Bronchial epithelial cell (primary cell): ENCODE data around the gene CTDSPL. TPM values are rescaled to one million over a fixed set of nuclear protein-coding genes. Genes with fewer than 3 reads are reported as not detected.

Experiments used
- DNase-seq: peaks from one replicate; pipeline ENCODE4 v3.0.0-alpha.2; 2010; ENCODE audit warnings: low read depth
- FAIRE-seq: peaks from 2 replicates; lab custom pipeline; 2011; peaks lifted over from hg19 to GRCh38; lab: Jason Lieb, UNC
- H3K27me3 ChIP-seq: 2 replicates; pipeline ENCODE4 v1.5.1; 2011; ENCODE audit warnings: low read length; ENCODE audit not compliant: control insufficient read depth, insufficient read depth
- H3K36me3 ChIP-seq: 2 replicates; pipeline ENCODE4 v1.5.1; 2011; ENCODE audit warnings: low read length; ENCODE audit not compliant: control insufficient read depth, insufficient read depth
- H3K4me3 ChIP-seq: 2 replicates; pipeline ENCODE4 v1.5.1; 2011; ENCODE audit warnings: mild to moderate bottlenecking, low read depth, low read length, control low read depth
- total RNA-seq: library from RNA; depleted of rRNA; stranded (reverse); fragments of >200 nt; gene quantifications from 2 replicates; pipeline ENCODE4 v1.2.1, GENCODE V29; 2014
- TF ChIP-seq, protein P1 (sequence below): IDR thresholded peaks from 2 replicates; pipeline ENCODE4 v1.5.1; 2011; ENCODE audit warnings: mild to moderate bottlenecking, moderate library complexity, low read length, control low read depth, inconsistent platforms; ENCODE audit not compliant: insufficient read depth, severe bottlenecking

Gene CTDSPL
- total RNA-seq, 1 donor from 2014 or later, result 80.6 TPM

GRCh38 chr3:37935756-37936666 is 74.3 kb downstream of the CTDSPL start:
- DNase-seq (peak; percentile 61), FAIRE-seq (peak; percentile 23)
- Histone ChIP-seq H3K36me3 (no peaks in the 10 kb centered on the region), H3K27me3 (no peaks in the 10 kb centered on the region), H3K4me3 (no peak overlapping the region)
- TF ChIP-seq, protein P1, sequence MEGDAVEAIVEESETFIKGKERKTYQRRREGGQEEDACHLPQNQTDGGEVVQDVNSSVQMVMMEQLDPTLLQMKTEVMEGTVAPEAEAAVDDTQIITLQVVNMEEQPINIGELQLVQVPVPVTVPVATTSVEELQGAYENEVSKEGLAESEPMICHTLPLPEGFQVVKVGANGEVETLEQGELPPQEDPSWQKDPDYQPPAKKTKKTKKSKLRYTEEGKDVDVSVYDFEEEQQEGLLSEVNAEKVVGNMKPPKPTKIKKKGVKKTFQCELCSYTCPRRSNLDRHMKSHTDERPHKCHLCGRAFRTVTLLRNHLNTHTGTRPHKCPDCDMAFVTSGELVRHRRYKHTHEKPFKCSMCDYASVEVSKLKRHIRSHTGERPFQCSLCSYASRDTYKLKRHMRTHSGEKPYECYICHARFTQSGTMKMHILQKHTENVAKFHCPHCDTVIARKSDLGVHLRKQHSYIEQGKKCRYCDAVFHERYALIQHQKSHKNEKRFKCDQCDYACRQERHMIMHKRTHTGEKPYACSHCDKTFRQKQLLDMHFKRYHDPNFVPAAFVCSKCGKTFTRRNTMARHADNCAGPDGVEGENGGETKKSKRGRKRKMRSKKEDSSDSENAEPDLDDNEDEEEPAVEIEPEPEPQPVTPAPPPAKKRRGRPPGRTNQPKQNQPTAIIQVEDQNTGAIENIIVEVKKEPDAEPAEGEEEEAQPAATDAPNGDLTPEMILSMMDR, result no peak

DNA sequence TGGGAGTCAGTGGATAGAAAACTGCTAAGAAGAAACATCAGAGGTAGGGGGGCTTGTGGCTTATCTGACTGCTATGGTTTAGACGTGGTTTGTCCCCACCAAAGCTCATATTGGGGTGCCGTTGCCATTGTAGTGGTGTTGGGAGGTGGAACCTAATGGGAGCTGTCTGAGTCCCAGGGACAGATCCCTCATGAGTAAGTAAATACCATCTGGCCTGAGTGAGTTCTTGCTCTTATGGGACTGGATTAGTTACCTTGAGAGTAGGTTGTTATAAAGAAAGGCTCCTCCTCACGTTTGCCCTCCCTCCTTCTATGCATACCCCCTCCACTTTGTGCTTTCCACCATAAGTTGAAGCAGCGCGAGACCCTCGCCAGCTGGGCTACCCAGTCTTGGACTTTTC is 75.5 kb downstream of the CTDSPL start:
- TF ChIP-seq, protein P1, result no peak
- Histone ChIP-seq H3K4me3 (no peak overlapping the region), H3K36me3 (peaks cover 1% of the 10 kb centered on the region), H3K27me3 (no peaks in the 10 kb centered on the region)
- DNase-seq, result no peak
- FAIRE-seq, result no peak

DNA sequence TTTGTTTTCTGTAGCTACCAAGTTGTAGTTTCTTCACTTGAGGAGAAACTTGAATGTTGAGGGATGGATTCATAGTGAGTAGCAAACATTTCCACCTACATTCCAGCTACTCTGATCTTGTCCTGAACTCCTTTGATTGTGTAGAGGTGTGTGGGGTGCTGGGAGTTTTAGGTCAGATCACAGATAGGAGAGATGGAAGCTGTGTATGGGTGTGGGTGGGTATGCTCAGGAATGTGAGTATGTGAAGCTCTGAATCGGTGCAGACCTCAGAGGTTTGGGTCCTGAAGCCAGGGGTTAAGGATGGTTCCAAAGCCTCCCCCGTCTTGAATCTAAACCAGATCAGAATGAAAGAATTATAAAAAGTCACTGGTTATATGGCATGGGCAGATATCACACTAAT is 76.3 kb downstream of the CTDSPL start:
- Histone ChIP-seq H3K4me3 (no peak overlapping the region), H3K27me3 (no peaks in the 10 kb centered on the region), H3K36me3 (peaks cover 1% of the 10 kb centered on the region)
- no peak for FAIRE-seq
- DNase-seq, result no peak
- TF ChIP-seq, protein P1, result no peak

GRCh38 chr3:37940242-37940908 is 78.7 kb downstream of the CTDSPL start:
- peaks cover 1% of the 10 kb centered on the region for H3K36me3 ChIP-seq
- H3K27me3 ChIP-seq, result no peaks in the 10 kb centered on the region
- TF ChIP-seq, protein P1, result no peak
- H3K4me3 ChIP-seq, result no peak overlapping the region
- DNase-seq (no peak), FAIRE-seq (no peak)

DNA sequence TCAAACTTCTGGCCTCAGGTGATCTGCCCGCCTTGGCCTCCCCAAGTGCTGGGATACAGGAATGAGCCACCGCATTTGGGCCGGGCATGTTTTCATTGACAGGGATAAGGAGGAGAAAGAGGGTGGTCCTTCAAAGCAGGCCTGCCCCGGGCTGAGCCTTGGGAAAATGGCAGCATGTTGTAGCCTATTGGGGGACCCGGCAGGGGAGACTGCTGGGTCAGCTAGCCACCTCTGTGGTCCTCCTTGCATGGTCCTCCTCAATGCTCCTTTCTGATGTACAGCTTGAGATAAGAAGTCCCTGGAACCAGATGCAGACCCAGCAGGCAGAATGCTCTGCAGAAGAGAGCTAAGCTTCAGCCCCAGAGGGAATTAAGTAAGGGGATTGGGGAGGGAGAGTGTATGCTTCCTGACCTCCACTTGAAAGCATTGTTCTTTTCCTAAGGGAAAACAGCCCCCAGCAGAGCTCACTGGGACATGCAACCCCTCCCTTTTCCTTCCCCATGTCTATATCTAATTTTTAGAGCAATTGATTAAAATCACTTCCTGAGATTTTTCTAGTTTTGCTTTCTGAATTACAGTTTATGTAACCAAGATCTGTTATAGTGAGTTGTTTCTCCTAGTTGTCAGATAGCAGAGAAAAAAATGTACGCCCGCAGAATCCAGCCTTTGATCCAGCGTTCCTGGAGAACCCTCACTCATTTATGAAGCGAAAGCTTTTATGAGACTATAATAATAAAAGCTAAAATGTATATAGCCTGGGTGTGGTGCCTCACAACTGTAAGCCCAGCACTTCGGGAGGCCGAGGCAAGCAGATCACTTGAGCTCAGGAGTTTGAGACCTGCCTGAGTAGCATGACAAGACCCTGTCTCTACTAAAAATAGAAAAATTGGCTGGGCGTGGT is 80.2 kb downstream of the CTDSPL start:
- H3K36me3 ChIP-seq, result peaks cover 1% of the 10 kb centered on the region
- TF ChIP-seq, protein P1, result no peak
- no peak for FAIRE-seq
- no peak for DNase-seq
- H3K27me3 ChIP-seq, result no peaks in the 10 kb centered on the region
- H3K4me3 ChIP-seq, result no peak overlapping the region
